Hematopoietic multipotent progenitor cell treated with erythropoietin and hydrocortisone succinate and interleukin-3 and kit ligand, for 17 days (in vitro differentiated cells): ENCODE results near the gene GASK1A.

Source experiments
- DNase-seq: peaks from one replicate; pipeline ENCODE4 v3.0.0-alpha.2; 2015; ENCODE audit warnings: low spot score

The GASK1A gene

GRCh38 chr3:43091481-43091880 is 112.4 kb downstream of the GASK1A start:
- no peak for DNase-seq

- DNase-seq = no peak
Measured at GRCh38 chr3:43093006-43093405, 113.9 kb downstream of the GASK1A start.

GRCh38 chr3:43093974-43094373 is 114.9 kb downstream of the GASK1A start:
- DNase-seq = no peak

DNA sequence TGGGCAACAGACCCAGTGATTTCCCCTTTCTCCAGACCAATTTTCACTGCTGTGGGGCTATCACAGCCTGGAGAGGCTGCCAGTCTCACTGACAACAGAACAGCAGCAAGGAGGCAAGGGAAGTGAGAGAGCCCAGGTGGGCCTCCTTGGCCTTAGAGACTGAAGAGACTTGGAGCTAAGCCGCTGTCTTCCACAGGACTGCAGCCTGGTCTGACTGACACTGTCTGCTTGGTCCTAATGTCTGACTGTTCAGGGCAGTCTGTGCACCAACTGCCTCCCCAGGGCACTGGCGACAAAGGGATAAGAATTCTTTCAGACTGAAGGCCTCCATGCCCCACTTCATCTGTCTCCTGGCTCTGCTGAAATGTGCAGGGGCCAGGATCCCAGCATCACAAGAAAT is 115.3 kb downstream of the GASK1A start:
- no peak for DNase-seq

DNA sequence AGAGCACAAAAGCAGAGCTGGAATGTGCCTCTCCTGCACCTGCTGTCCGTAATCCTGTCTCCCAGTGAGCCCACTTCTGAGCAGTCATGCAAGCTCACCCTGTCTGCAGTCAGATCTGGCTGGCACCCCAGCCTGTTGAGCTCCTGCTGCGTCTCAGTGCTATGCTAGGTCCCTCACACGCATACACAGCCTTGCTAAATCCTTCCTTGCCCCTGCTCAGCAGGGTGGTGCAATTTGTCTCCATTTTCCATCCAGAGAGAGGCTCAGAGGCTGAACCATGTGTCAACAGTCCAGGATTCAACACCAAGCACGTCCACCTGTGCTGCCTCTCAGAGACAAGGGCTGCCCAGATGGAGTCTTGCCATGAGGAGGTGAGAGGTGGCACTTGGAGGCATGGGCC is 115.7 kb downstream of the GASK1A start:
- DNase-seq = no peak

- no peak for DNase-seq
Measured at GRCh38 chr3:43095370-43095769, 116.3 kb downstream of the GASK1A start.

DNA sequence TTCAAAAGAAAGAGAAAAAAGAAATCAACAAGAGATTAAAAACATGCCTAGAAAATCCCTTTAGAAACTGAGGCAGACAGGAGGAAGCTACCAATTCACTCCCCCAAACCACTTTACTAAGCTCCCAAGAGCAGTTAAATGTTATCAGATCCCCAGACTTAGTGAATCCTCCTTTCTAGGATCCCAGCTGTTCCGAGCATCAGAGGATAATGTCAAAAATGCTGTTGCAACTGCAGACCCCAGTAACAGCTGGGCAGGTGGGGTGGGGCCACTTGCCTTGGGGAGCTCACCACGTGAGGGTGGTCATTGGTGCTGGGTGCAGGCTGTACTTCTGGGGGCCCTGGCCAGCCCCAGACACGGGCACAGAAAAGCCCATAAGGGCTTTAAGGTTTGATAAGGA is 117.7 kb downstream of the GASK1A start:
- no peak for DNase-seq

- no peak for DNase-seq
Measured at GRCh38 chr3:43097400-43098080, 118.4 kb downstream of the GASK1A start.

- DNase-seq = no peak
Measured at GRCh38 chr3:43098761-43099160, 119.7 kb downstream of the GASK1A start.

DNA sequence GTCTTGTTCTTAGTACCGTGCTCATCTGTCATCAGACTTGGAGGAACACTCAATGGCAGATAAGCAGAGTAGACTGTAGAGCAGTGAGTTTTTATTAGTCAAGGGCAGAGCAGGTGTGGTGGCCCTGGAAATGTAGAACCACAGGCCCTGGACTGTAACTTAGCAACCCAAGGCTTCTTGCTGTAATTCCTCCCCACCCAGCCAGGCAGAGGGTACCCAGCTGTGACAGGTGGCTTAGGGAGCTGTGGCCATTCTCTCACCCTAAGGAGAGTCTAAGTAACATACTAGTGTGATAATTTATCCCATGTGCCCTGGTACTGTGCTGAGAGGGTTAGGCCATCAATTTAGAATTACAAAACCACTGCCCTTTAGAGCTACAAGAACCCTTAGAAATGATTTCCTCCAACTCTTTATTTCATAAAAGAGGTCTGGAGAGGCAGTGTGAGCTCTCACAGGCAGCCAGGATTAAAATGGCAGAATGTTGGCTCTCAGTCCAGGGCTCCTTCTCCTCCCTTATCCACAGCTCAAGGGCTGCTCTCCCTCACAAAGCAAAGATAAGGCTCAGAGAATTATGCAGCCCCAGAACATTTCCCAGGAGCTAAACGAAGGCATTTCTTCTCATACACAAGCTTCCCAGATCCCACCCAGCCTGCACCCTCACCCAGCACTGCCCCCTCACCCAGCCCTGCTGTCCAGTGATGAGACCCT is 123.8 kb downstream of the GASK1A start:
- no peak for DNase-seq

DNA sequence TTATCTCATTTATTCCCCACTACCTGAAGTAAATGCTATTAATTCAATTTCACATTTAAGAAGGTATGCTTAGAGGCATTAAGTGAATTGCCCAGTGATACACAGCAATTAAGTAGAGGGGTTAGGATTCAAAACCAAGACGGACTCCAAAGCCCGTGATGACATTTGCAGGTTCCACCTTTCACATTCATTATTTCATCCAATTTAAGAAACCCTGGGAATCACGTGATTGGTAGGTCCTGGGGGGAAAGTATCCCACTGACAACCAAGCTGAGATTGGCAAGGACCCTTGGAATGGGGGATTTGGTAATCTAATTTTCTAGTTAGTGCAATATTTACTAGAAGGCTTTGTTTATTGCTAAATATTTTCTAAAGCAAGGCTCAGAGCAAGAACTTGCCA is 124.9 kb downstream of the GASK1A start:
- no peak for DNase-seq

- DNase-seq = peak; percentile 65
Measured at GRCh38 chr3:43104660-43105595, 125.8 kb downstream of the GASK1A start.

GRCh38 chr3:43105596-43106292 is 126.6 kb downstream of the GASK1A start, which contains the start of gene POMGNT2:
Gene POMGNT2 (minus strand): TSS chr3:43106079. CDS start chr3:43081431, 24,648 bp downstream.
- peak; percentile 86 for DNase-seq

DNA sequence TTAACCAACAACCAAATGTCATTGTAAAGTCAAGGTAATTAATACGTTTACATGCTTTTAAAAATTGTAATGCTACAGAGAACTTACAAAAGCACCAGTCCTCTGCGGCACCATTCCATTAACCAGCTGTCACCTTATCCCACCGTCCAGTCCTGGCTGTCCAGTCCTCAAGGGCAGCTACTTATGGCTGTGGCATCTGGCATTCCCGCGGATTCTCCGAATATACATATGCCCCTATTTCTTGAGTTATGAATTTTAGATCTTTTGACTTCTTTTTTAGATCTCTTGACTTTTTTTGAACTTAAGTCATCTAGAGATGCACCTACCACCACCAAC is 127.2 kb downstream of the GASK1A start:
- no peak for DNase-seq
